HG03280 (cell line): ENCODE measurements around the gene TMPRSS11E.
A peak's percentile ranks its signal among the peaks of the same experiment; 100 is the strongest.
"Not testable (repeated sequence)": the region's sequence is repeated elsewhere in the genome, so short reads cannot be mapped to it uniquely, and the experiment has no call there.

Experiments
- ATAC-seq: cut with Tn5 transposase; IDR thresholded peaks from one replicate; pipeline ENCODE4 v1.9.1; 2021; ENCODE audit warnings: mild to moderate bottlenecking, moderate library complexity; ENCODE audit not compliant: unreplicated experiment

Gene TMPRSS11E

DNA sequence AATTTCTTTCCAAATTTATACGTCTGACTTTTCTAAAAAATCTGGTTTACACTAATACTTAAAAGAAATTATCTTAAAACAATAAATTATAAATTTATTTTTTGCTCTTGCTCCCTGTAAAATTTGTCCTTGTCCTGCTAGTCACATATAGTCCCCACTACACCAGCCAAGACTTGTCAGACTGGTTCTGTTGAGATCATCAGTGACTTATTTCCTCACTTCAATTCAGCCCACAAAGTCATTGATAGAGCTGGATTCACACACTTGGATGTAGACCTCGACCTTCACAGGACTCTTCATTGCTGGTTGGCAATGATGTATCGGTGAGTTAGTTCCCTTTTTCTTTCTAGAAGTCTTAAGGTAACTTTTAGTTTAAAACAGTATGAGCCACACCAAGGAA, at the start of gene TMPRSS11E:
TMPRSS11E (plus strand) TSS at position 263 of the 400 bp plus-strand sequence; CDS start at position 313, 50 bp downstream.
- no peak for ATAC-seq

DNA sequence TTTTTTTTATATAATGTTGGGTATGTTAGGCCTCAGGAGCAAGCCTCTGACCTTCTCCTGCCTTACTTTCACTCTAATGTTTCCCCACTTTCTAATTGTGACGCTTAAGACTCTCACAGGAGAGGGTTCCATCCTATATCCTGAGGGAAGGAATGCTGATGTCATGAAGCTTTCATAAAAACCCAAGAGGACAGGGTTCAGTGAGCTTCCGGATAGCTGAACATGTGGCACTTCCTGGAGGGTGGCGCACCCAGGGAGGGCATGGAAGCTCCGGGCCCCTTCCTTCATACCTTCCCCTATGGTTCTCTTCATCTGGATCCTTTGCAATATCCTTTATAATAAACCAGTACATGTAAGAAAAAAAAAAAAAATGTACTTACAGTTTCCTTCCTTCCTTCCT, 48.0 kb upstream of the TMPRSS11E start:
- ATAC-seq: no peak

DNA sequence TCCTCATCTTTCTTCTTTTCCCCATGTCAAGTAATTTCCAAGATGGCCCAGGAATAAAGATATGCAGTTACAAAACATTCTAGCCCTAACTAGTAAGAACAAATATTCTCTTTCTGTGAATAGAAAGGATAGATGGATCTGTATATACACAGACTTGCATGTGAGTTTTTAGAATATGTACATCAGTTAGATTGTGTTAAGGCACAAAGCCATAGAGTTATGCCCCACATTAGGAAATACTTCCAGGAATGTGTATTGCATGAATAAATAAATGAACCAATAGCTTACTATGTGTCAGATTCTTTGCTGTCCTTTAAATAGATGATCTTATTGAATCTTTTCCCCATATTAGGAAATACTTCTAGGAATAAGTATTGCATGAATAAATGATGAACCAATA, 46.0 kb upstream of the TMPRSS11E start:
- ATAC-seq: no peak

- ATAC-seq: no peak
These were observed 43.1 kb upstream of the TMPRSS11E start for GRCh38 chr4:68404153-68404552.

- ATAC-seq: not testable (repeated sequence)
These were observed 41.4 kb upstream of the TMPRSS11E start for GRCh38 chr4:68405718-68406478.

- no peak for ATAC-seq
These were observed 40.8 kb upstream of the TMPRSS11E start for GRCh38 chr4:68406479-68406859.

- ATAC-seq: not testable (repeated sequence)
These were observed 40.0 kb upstream of the TMPRSS11E start for GRCh38 chr4:68407015-68407867.

- no peak for ATAC-seq
These were observed 39.4 kb upstream of the TMPRSS11E start for GRCh38 chr4:68407868-68408190.

- ATAC-seq: no peak
These were observed 37.1 kb upstream of the TMPRSS11E start for GRCh38 chr4:68410149-68410548.

- no peak for ATAC-seq
These were observed 36.6 kb upstream of the TMPRSS11E start for GRCh38 chr4:68410643-68411042.

DNA sequence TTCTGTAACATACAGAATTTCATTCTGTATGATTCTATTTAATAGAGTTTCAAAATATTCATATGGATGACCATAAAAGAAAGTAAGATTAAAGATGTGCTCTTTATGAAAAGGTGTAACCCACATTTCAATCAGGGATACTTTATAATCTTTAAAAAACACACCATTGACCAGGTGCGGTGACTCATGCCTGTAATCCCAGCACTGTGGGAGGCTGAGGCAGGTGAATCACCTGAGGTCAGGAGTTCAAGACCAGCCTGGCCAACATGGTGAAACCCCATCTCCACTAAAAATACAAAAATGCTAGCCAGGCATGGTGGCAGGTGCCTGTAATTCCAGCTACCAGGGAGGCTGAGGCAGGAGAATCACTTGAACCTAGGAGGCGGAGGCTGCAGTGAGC, 35.2 kb upstream of the TMPRSS11E start:
- not testable (repeated sequence) for ATAC-seq

DNA sequence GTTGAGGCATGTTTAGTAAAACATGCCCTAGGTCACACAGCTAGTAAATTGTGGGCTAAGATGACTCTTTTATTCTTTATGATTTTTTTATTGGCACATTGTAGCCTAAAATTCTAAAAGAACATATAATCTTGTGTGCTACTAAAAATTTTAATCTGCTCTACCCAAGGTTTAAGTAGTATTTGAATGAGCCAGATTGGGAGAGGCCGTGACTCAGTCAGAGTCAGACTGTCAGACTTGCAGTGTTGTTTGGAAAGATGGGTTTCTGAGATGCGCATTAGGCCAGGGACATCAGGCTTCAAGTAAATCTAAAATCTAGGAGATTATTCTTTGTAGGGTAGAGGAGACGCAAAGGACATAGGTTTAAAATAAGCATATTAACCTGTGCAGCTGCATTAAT, 30.7 kb upstream of the TMPRSS11E start:
- ATAC-seq: no peak

DNA sequence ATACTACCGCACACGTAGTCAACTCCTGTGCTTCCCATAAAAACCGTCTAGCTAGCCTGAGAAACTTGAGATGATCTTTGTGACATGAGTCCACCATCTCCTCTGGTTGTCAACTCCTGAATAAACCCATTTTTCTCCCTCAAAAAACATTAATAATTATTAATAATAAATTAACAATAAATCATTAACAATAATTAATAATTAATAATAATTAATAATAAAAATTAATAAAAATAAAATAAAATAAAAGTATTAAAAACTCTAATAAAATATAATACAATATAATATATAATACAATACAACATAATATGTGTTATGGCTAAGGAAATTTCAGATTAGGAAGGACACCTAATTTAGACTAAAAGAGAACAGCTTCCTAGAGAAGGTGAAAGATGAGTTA, 20.7 kb upstream of the TMPRSS11E start:
- no peak for ATAC-seq

- ATAC-seq: no peak
These were observed 16.9 kb upstream of the TMPRSS11E start for GRCh38 chr4:68430337-68430736.

DNA sequence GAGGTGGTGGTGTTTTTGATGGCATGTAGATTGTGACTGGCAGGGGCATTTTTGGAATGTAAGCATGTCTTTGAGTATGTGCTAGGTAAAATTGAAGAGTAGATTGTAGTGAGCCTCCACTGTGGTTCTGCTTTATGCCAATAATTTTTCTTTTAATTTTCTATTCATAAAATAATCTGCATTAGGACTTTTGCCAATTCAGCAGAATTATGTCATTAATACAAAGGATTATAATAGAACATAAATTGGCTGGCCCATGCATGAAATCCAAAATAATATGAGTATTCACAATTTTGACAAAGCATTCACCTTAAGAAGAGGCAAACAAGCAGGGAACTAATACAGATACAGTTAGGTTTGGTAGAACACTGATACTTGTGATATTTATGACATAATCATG, 14.9 kb upstream of the TMPRSS11E start:
- no peak for ATAC-seq

- ATAC-seq: no peak
These were observed 13.7 kb upstream of the TMPRSS11E start for GRCh38 chr4:68433582-68433981.

DNA sequence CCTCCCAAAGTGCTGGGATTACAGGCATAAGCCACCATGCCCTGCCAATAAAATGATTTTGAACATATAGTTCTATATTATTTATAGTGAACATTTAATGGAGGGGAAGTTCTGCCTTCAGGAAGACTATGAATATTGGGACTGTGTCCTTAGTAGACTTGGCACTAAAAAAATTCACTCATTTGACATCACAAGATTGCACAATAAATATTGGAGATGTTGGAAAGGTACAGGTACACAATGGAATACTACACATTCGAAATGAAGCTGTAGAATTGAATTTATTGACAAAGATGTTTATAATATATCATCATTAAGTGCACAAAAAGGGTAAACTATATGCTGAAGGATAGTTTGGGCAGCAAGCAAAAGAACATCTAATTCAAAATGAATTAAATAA, 13.0 kb upstream of the TMPRSS11E start:
- ATAC-seq: no peak

DNA sequence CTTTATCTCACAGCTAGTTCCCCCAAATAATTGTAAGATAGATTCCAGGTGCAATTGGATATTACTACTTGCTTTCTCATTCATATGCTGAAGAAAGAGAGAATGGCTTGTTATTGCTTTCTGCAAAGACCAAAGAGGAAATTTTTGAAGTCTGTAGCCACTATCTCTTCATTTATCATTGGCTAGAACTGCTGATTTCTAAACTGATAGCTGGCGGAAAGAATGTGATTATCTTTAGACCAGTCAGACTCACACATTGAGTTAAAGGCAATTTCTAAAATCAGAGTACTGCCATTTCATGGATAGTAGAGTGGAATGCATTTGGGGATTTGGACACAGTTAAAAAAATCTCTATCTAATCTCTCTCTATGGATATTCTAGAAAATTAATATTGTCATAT, 12.4 kb upstream of the TMPRSS11E start:
- no peak for ATAC-seq

DNA sequence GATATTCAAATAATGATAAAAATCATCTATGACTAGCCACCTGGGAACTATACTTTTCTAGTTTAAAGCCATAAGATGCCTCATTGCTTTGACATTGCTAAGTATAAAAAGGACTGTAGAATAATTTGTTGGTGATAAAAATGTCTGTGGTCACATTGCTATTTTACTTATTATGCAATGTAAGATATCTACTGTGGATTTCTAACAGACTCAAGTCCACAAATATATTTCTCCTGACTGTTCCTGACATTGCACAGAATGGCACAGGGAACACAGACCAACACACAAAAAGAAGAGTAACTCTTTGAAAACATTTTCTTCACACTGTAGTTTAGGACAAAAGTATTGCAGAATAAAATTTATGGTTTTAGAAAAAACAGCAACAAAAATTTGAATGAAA, 2.2 kb upstream of the TMPRSS11E start:
- ATAC-seq: no peak

- ATAC-seq: peak; percentile 61
These were observed 4.3 kb downstream of the TMPRSS11E start for GRCh38 chr4:68451246-68452211.

GRCh38 chr4:68460085-68460484, 12.8 kb downstream of the TMPRSS11E start:
- ATAC-seq: no peak
